ENCODE measurements around the gene LRRC25.

DNA sequence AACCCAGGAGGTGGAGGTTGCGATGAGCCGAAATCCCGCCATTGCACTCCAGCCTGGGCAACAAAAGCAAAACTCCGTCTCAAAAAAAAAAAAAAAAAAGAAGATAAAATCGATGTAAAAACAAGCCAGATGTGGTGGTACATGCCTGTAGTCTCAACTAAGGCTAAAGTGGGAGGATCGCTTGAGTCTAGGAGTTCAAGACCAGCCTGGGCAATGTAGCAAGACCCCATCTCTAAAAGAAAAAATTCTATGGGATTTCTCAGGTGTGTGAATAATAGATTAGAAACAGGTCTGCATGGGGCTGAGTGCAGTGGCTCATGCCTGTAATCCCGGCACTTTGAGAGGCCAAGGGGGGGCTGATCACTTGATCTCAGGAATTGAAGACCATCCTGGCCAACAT lies 45.9 kb downstream of the LRRC25 start:
- TF ChIP-seq ZNF263 (CRISPR knock-in tag; IDR thresholded peaks at IDR 0.05; ENCODE audit: low read depth), result no peak
- no peak for TF ChIP-seq CTCF (IDR thresholded peaks at IDR 0.05)
- no peak for TF ChIP-seq SP1 (CRISPR knock-in tag; conservative IDR thresholded peaks at IDR 0.05)
- no peak for TF ChIP-seq EMX1 (CRISPR knock-in tag; IDR thresholded peaks at IDR 0.05)
- TF ChIP-seq, protein P1, sequence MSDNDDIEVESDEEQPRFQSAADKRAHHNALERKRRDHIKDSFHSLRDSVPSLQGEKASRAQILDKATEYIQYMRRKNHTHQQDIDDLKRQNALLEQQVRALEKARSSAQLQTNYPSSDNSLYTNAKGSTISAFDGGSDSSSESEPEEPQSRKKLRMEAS (CRISPR knock-in tag; IDR thresholded peaks at IDR 0.05), result no peak
- no peak for TF ChIP-seq FOXK1 (CRISPR knock-in tag; IDR thresholded peaks at IDR 0.05)
- no peak for TF ChIP-seq KAT7 (CRISPR knock-in tag; IDR thresholded peaks at IDR 0.05; ENCODE audit: borderline replicate concordance)
- no peak for TF ChIP-seq ZNF423 (CRISPR knock-in tag; IDR thresholded peaks at IDR 0.05)
- TF ChIP-seq TCF7 (CRISPR knock-in tag; IDR thresholded peaks at IDR 0.05; ENCODE audit: low read depth), result no peak

Data from WTC11 (cell line).